WTC11 (cell line): Measurements from ENCODE around the gene EFEMP2. TPM values are rescaled to one million over a fixed set of nuclear protein-coding genes. Genes with fewer than 3 reads are reported as not detected.

Source experiments
- ATAC-seq: fragments of 200-7000 bp; cut with Tn5 transposase; 2 replicates; pipeline ENCODE4 v1.10.0; 2021; ENCODE audit warnings: mild to moderate bottlenecking, moderate library complexity
- CTCF ChIA-PET: fragments of 300-600 bp; sonication (Branson Sonifier 250); formaldehyde crosslinking; loops from one replicate; lab custom pipeline; 2021; ENCODE audit warnings: antibody characterized with exemption; lab: Charles Lee
- POLR2A ChIA-PET: fragments of 350-600 bp; sonication (Branson Sonifier 250); formaldehyde crosslinking; loops from one replicate; lab custom pipeline; 2021; ENCODE audit warnings: antibody characterized with exemption; lab: Charles Lee
- DNase-seq: peaks from one replicate; pipeline ENCODE4 v3.0.0; 2021; ENCODE audit warnings: low spot score
- H3K27ac Mint-ChIP-seq: 2 replicates; pipeline ENCODE4 v1.8.0; 2021; ENCODE audit warnings: mixed read lengths
- H3K27me3 Mint-ChIP-seq: 2 replicates; pipeline ENCODE4 v1.8.0; 2021; ENCODE audit warnings: low read depth, mild to moderate bottlenecking, moderate library complexity, mixed read lengths
- H3K36me3 Mint-ChIP-seq: 2 replicates; pipeline ENCODE4 v1.8.0; 2021; ENCODE audit warnings: mixed read lengths
- H3K4me1 Mint-ChIP-seq: 2 replicates; pipeline ENCODE4 v1.8.0; 2022; ENCODE audit warnings: mixed read lengths
- H3K4me3 Mint-ChIP-seq: 2 replicates; pipeline ENCODE4 v1.8.0; 2021; ENCODE audit warnings: mild to moderate bottlenecking, moderate library complexity, mixed read lengths
- H3K9me3 Mint-ChIP-seq: 2 replicates; pipeline ENCODE4 v1.8.0; 2021; ENCODE audit warnings: mixed read lengths
- CREM ChIP-seq: sonication (generic); formaldehyde crosslinking; IDR thresholded peaks from 2 replicates; pipeline ENCODE4 v1.8.1; 2022; ENCODE audit warnings: mild to moderate bottlenecking, missing genetic modification reagents, moderate library complexity
- ETV6 ChIP-seq: sonication (generic); formaldehyde crosslinking; IDR thresholded peaks from 2 replicates; pipeline ENCODE4 v1.8.1; 2022; ENCODE audit warnings: mild to moderate bottlenecking, missing genetic modification reagents
- FOXJ3 ChIP-seq: sonication (generic); formaldehyde crosslinking; IDR thresholded peaks from 2 replicates; pipeline ENCODE4 v1.9.0; 2021; ENCODE audit warnings: missing genetic modification reagents, mild to moderate bottlenecking, borderline replicate concordance
- FOXK1 ChIP-seq: sonication (generic); formaldehyde crosslinking; IDR thresholded peaks from 2 replicates; pipeline ENCODE4 v1.8.0; 2022; ENCODE audit warnings: mild to moderate bottlenecking, moderate library complexity, missing genetic modification reagents
- JUN ChIP-seq: sonication (generic); formaldehyde crosslinking; IDR thresholded peaks from 2 replicates; pipeline ENCODE4 v1.8.0; 2023; ENCODE audit warnings: mild to moderate bottlenecking, missing genetic modification reagents
- NR3C1 ChIP-seq: sonication (generic); formaldehyde crosslinking; conservative IDR thresholded peaks from 2 replicates; pipeline ENCODE4 v1.8.1; 2023; ENCODE audit warnings: low read depth, mild to moderate bottlenecking, missing genetic modification reagents
- OVOL2 ChIP-seq: fragments of 250-450 bp; sonication (Bioruptor Pico); IDR thresholded peaks from 2 replicates; pipeline ENCODE4 v1.9.0; 2021; ENCODE audit warnings: mild to moderate bottlenecking, borderline replicate concordance
- SOX15 ChIP-seq: fragments of 250-450 bp; sonication (Bioruptor Pico); IDR thresholded peaks from 2 replicates; pipeline ENCODE4 v1.9.0; 2021; ENCODE audit warnings: mild to moderate bottlenecking
- SP1 ChIP-seq: sonication (generic); formaldehyde crosslinking; conservative IDR thresholded peaks from 2 replicates; pipeline ENCODE4 v1.8.1; 2022; ENCODE audit warnings: missing genetic modification reagents
- TCF7 ChIP-seq: sonication (generic); formaldehyde crosslinking; IDR thresholded peaks from 2 replicates; pipeline ENCODE4 v1.8.0; 2022; ENCODE audit warnings: mild to moderate bottlenecking, low read depth, missing genetic modification reagents, moderate library complexity
- ZBTB21 ChIP-seq: sonication (generic); formaldehyde crosslinking; IDR thresholded peaks from 2 replicates; pipeline ENCODE4 v1.8.1; 2023; ENCODE audit warnings: mild to moderate bottlenecking, missing genetic modification reagents, borderline replicate concordance
- ZNF263 ChIP-seq: sonication (generic); formaldehyde crosslinking; IDR thresholded peaks from 2 replicates; pipeline ENCODE4 v1.8.1; 2022; ENCODE audit warnings: low read depth, mild to moderate bottlenecking, moderate library complexity, missing genetic modification reagents
- ZNF396 ChIP-seq: fragments of 250-450 bp; sonication (Bioruptor Pico); IDR thresholded peaks from 2 replicates; pipeline ENCODE4 v1.8.0; 2021; ENCODE audit warnings: mild to moderate bottlenecking, moderate library complexity, borderline replicate concordance
- ZNF416 ChIP-seq: fragments of 250-450 bp; sonication (Bioruptor Pico); IDR thresholded peaks from 2 replicates; pipeline ENCODE4 v1.9.0; 2021; ENCODE audit warnings: mild to moderate bottlenecking, inconsistent platforms
- total RNA-seq: library from RNA; stranded (reverse); gene quantifications from 3 replicates; pipeline ENCODE4 v1.2.3, GENCODE V29; 2021
- TF ChIP-seq, protein P1 (sequence below): fragments of 250-450 bp; sonication (Bioruptor Pico); IDR thresholded peaks from 2 replicates; pipeline ENCODE4 v1.9.0; 2021; ENCODE audit warnings: mild to moderate bottlenecking
- TF ChIP-seq, protein P2 (sequence below): sonication (generic); formaldehyde crosslinking; IDR thresholded peaks from 2 replicates; pipeline ENCODE4 v1.8.1; 2023; ENCODE audit warnings: mild to moderate bottlenecking, moderate library complexity, missing genetic modification reagents
- TF ChIP-seq, protein P3 (sequence below): sonication (generic); formaldehyde crosslinking; IDR thresholded peaks from 2 replicates; pipeline ENCODE4 v1.8.1; 2023; ENCODE audit warnings: mild to moderate bottlenecking, missing genetic modification reagents, moderate library complexity
- TF ChIP-seq, protein P4 (sequence below): sonication (generic); formaldehyde crosslinking; IDR thresholded peaks from 2 replicates; pipeline ENCODE4 v1.8.1; 2022; ENCODE audit warnings: missing genetic modification reagents, borderline replicate concordance
- TF ChIP-seq, protein P5 (sequence below): sonication (generic); formaldehyde crosslinking; conservative IDR thresholded peaks from 2 replicates; pipeline ENCODE4 v1.8.1; 2023; ENCODE audit warnings: mild to moderate bottlenecking, low read depth, missing genetic modification reagents, moderate library complexity
- TF ChIP-seq, protein P6 (sequence below): sonication (generic); formaldehyde crosslinking; IDR thresholded peaks from 2 replicates; pipeline ENCODE4 v1.8.1; 2022; ENCODE audit warnings: mild to moderate bottlenecking, moderate library complexity, missing genetic modification reagents
- TF ChIP-seq, protein P7 (sequence below): sonication (generic); formaldehyde crosslinking; IDR thresholded peaks from 2 replicates; pipeline ENCODE4 v1.8.1; 2023; ENCODE audit warnings: mild to moderate bottlenecking, missing genetic modification reagents, moderate library complexity

The EFEMP2 gene
- total RNA-seq, 1 experiment from 2014 or later, result 14.2 TPM

DNA sequence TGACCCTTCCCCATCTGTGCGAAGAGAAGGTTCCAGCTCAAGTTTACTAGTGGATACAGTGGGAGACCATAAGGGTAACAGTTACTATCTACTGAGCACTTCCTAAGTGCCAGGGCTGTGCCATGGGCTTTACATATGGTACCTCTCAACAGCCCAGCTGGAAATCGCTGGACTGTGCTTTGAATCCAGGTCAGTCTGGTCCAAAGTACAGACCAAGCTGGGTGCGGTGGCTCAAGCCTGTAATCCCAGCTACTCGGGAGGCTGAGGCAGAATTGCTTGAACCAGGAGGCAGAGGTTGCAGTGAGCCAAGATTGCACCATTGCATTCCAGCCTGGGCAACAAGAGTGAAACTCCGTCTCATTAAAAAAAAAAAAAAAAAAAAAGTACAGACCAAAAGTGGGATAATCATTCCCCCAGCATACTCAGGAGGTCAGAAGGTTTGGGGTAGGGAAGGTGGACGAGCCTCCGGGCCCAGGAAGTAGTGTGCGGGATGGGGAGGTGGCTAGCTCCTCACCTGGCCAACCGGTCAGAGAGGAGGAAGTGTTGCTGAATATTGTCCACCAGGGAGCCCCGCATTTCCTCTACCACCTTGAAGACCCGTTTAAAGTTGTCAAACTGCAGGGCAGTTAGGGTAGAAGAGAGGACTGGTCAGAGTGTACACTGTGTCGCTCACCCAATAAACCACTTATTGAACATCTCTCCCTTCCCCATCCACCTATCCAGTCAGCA is 13.4 kb upstream of the EFEMP2 start:
- H3K27me3 Mint-ChIP-seq, result peaks cover 15% of the 10 kb centered on the region
- peaks cover 30% of the 10 kb centered on the region for H3K4me1 Mint-ChIP-seq
- TF ChIP-seq TCF7 (CRISPR knock-in tag), result no peak
- TF ChIP-seq, protein P1, sequence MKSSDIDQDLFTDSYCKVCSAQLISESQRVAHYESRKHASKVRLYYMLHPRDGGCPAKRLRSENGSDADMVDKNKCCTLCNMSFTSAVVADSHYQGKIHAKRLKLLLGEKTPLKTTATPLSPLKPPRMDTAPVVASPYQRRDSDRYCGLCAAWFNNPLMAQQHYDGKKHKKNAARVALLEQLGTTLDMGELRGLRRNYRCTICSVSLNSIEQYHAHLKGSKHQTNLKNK, result no peak
- TF ChIP-seq JUN (CRISPR knock-in tag), result no peak
- no peak for TF ChIP-seq ZNF263 (CRISPR knock-in tag)
- ChIA-PET CTCF (interaction anchor here (0.6 to 11.9 kb wide), 15 partner anchors 9 to 279 kb away, joined by 3 to 539 read pairs (median 15); partner anchors contain the start of genes AP5B1, CFL1, CST6 and EFEMP2), POLR2A (interaction anchor here (1.3 kb wide), 1 partner anchor 26 kb away, joined by 5 read pairs; the partner anchor contains the start of gene MUS81)
- DNase-seq (no peak), ATAC-seq (no peak)
- H3K36me3 Mint-ChIP-seq, result peaks cover 42% of the 10 kb centered on the region
- H3K4me3 Mint-ChIP-seq, result peak overlapping the region; percentile 97
- no peak overlapping the region for H3K27ac Mint-ChIP-seq
- H3K9me3 Mint-ChIP-seq, result no peaks in the 10 kb centered on the region

DNA sequence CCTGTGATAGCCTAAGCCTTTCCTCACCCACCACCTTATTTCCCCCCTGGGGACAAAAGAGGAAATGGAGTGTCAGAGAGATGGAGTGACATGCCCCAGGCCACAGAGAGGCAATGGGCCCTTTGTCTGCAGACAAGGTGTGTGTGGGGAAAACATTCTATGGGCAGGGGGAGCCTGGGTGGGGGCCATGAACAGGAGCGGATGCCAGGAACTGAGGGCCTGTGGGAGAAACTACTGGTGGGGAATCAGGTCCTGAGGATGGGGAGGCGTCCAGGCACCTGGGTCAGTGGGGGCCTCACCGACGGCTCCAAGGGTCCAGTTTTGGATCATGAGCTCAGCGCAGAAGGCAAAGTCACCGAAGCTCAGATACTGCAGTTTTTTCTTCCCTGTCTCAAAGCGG is 12.6 kb upstream of the EFEMP2 start:
- Mint-ChIP-seq H3K4me1 (peaks cover 29% of the 10 kb centered on the region), H3K36me3 (peaks cover 42% of the 10 kb centered on the region)

DNA sequence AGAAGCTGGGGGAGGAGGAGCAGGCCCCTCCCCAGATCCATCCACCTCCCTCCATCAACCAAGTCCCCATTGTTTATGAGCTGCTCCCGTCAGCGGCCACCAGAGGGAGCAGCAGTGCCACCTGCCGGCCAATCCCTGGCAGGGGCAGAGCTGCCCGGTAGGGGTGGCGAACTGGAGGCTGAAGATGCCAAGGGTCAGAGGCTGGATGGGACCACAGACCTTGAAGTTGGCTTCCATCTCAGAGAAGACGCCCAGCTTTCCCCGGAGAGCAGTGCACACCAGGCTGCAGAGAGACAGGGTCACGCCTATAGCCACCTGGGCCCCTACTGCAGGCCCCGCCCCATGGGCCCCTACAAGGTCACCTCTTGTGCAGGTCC is 12.1 kb upstream of the EFEMP2 start:
- DNase-seq (peak; percentile 87), ATAC-seq (peak; percentile 32)
- H3K36me3 Mint-ChIP-seq, result peaks cover 42% of the 10 kb centered on the region
- H3K9me3 Mint-ChIP-seq, result no peaks in the 10 kb centered on the region
- ChIA-PET POLR2A (interaction anchor here (0.6 to 2.2 kb wide), 4 partner anchors 16 to 33 kb away, joined by 3 to 16 read pairs (median 4); partner anchors contain the start of genes CFL1 and MUS81), CTCF (interaction anchor here (0.5 to 11.9 kb wide), 73 partner anchors 10 to 870 kb away, joined by 3 to 539 read pairs (median 5); partner anchors contain the start of genes AP5B1, ARL2, BANF1 and CFL1)
- H3K27me3 Mint-ChIP-seq, result peaks cover 8% of the 10 kb centered on the region
- peaks cover 24% of the 10 kb centered on the region for H3K4me1 Mint-ChIP-seq
- H3K4me3 Mint-ChIP-seq, result no peak overlapping the region
- no peak overlapping the region for H3K27ac Mint-ChIP-seq
- TF ChIP-seq NR3C1 (CRISPR knock-in tag), result no peak
- no peak for TF ChIP-seq ZNF396 (CRISPR knock-in tag)
- TF ChIP-seq ZBTB21 (CRISPR knock-in tag), result no peak
- TF ChIP-seq FOXJ3 (CRISPR knock-in tag), result no peak
- TF ChIP-seq SP1 (CRISPR knock-in tag), result peak; percentile 68
- TF ChIP-seq, protein P2, sequence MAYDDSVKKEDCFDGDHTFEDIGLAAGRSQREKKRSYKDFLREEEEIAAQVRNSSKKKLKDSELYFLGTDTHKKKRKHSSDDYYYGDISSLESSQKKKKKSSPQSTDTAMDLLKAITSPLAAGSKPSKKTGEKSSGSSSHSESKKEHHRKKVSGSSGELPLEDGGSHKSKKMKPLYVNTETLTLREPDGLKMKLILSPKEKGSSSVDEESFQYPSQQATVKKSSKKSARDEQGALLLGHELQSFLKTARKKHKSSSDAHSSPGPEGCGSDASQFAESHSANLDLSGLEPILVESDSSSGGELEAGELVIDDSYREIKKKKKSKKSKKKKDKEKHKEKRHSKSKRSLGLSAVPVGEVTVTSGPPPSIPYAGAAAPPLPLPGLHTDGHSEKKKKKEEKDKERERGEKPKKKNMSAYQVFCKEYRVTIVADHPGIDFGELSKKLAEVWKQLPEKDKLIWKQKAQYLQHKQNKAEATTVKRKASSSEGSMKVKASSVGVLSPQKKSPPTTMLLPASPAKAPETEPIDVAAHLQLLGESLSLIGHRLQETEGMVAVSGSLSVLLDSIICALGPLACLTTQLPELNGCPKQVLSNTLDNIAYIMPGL (CRISPR knock-in tag), result peak; percentile 55; the same call in 1 of the 2 replicates
- TF ChIP-seq SOX15 (CRISPR knock-in tag), result no peak
- no peak for TF ChIP-seq CREM
- TF ChIP-seq, protein P3, sequence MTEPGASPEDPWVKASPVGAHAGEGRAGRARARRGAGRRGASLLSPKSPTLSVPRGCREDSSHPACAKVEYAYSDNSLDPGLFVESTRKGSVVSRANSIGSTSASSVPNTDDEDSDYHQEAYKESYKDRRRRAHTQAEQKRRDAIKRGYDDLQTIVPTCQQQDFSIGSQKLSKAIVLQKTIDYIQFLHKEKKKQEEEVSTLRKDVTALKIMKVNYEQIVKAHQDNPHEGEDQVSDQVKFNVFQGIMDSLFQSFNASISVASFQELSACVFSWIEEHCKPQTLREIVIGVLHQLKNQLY (CRISPR knock-in tag), result no peak
- peak; percentile 82 for TF ChIP-seq FOXK1
- no peak for TF ChIP-seq ZNF416
- TF ChIP-seq, protein P4, sequence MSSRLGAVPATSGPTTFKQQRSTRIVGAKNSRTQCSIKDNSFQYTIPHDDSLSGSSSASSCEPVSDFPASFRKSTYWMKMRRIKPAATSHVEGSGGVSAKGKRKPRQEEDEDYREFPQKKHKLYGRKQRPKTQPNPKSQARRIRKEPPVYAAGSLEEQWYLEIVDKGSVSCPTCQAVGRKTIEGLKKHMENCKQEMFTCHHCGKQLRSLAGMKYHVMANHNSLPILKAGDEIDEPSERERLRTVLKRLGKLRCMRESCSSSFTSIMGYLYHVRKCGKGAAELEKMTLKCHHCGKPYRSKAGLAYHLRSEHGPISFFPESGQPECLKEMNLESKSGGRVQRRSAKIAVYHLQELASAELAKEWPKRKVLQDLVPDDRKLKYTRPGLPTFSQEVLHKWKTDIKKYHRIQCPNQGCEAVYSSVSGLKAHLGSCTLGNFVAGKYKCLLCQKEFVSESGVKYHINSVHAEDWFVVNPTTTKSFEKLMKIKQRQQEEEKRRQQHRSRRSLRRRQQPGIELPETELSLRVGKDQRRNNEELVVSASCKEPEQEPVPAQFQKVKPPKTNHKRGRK, result 0 out of 2 replicates have a peak, but pooled peaks have one; percentile 23
- TF ChIP-seq, protein P5, sequence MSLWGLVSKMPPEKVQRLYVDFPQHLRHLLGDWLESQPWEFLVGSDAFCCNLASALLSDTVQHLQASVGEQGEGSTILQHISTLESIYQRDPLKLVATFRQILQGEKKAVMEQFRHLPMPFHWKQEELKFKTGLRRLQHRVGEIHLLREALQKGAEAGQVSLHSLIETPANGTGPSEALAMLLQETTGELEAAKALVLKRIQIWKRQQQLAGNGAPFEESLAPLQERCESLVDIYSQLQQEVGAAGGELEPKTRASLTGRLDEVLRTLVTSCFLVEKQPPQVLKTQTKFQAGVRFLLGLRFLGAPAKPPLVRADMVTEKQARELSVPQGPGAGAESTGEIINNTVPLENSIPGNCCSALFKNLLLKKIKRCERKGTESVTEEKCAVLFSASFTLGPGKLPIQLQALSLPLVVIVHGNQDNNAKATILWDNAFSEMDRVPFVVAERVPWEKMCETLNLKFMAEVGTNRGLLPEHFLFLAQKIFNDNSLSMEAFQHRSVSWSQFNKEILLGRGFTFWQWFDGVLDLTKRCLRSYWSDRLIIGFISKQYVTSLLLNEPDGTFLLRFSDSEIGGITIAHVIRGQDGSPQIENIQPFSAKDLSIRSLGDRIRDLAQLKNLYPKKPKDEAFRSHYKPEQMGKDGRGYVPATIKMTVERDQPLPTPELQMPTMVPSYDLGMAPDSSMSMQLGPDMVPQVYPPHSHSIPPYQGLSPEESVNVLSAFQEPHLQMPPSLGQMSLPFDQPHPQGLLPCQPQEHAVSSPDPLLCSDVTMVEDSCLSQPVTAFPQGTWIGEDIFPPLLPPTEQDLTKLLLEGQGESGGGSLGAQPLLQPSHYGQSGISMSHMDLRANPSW (CRISPR knock-in tag), result no peak

More for the DNA sequence above, 12.6 kb upstream of the EFEMP2 start:
- ChIA-PET POLR2A (interaction anchor here (1.2 to 2.2 kb wide), 3 partner anchors 15 to 34 kb away, joined by 4 to 16 read pairs (median 5); partner anchors contain the start of gene MUS81), CTCF (interaction anchor here (0.6 to 11.9 kb wide), 64 partner anchors 10 to 871 kb away, joined by 3 to 539 read pairs (median 6); partner anchors contain the start of genes AP5B1, ARL2, BANF1 and CFL1)
- DNase-seq, result no peak
- ATAC-seq, result no peak
- TF ChIP-seq ETV6 (CRISPR knock-in tag) (no peak), OVOL2 (CRISPR knock-in tag) (no peak), SP1 (CRISPR knock-in tag) (no peak), ZNF263 (CRISPR knock-in tag) (no peak)
- TF ChIP-seq, protein P6, sequence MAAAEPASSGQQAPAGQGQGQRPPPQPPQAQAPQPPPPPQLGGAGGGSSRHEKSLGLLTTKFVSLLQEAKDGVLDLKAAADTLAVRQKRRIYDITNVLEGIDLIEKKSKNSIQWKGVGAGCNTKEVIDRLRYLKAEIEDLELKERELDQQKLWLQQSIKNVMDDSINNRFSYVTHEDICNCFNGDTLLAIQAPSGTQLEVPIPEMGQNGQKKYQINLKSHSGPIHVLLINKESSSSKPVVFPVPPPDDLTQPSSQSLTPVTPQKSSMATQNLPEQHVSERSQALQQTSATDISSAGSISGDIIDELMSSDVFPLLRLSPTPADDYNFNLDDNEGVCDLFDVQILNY (CRISPR knock-in tag), result no peak
- TF ChIP-seq, protein P7, sequence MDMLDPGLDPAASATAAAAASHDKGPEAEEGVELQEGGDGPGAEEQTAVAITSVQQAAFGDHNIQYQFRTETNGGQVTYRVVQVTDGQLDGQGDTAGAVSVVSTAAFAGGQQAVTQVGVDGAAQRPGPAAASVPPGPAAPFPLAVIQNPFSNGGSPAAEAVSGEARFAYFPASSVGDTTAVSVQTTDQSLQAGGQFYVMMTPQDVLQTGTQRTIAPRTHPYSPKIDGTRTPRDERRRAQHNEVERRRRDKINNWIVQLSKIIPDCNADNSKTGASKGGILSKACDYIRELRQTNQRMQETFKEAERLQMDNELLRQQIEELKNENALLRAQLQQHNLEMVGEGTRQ (CRISPR knock-in tag), result no peak
- peaks cover 13% of the 10 kb centered on the region for H3K27me3 Mint-ChIP-seq
- H3K27ac Mint-ChIP-seq, result no peak overlapping the region
- H3K4me3 Mint-ChIP-seq, result no peak overlapping the region
- H3K9me3 Mint-ChIP-seq, result no peaks in the 10 kb centered on the region
